Hypothalamus (tissue), 51 donors: Measurements from ENCODE around the gene FOXG1.

ENCODE experiments used
- DNase-seq, 51 donors: peaks; one replicate each; lab custom pipeline; 2025; lab: John Stamatoyannopoulos, UW

The FOXG1 gene

GRCh38 chr14:28761438-28762291 lies 4.9 kb upstream of the FOXG1 start:
- peak in 4 of 51 donors; percentile 30 to 85 (median 48) for DNase-seq

- peak in 1 of 51 donors; percentile 78 for DNase-seq
Measured at GRCh38 chr14:28762303-28762954, 4.2 kb upstream of the FOXG1 start.

GRCh38 chr14:28762955-28763326 lies 3.6 kb upstream of the FOXG1 start:
- DNase-seq, result no peak

- peak in 1 of 51 donors; percentile 29 for DNase-seq
Measured at GRCh38 chr14:28763751-28764256, 2.8 kb upstream of the FOXG1 start.

- peak in 1 of 51 donors; percentile 78 for DNase-seq
Measured at GRCh38 chr14:28764257-28765160, 2.1 kb upstream of the FOXG1 start.

GRCh38 chr14:28765169-28765830 lies 1.3 kb upstream of the FOXG1 start:
- DNase-seq, result peak in 1 of 51 donors; percentile 59

GRCh38 chr14:28765831-28766468 lies 637 bp upstream of the FOXG1 start:
- peak in 2 of 51 donors; percentile 40 to 85 for DNase-seq

GRCh38 chr14:28767030-28767852 lies 654 bp downstream of the FOXG1 start:
- DNase-seq, result no peak

GRCh38 chr14:28767853-28768741 lies 1.5 kb downstream of the FOXG1 start:
- DNase-seq, result peak in 2 of 51 donors; percentile 45 to 55

GRCh38 chr14:28769276-28769880 lies 2.8 kb downstream of the FOXG1 start:
- no peak for DNase-seq

- no peak for DNase-seq
Measured at GRCh38 chr14:28770061-28770460, 3.5 kb downstream of the FOXG1 start.

- DNase-seq, result no peak
Measured at GRCh38 chr14:28770630-28771029, 4.0 kb downstream of the FOXG1 start.

- DNase-seq, result no peak
Measured at GRCh38 chr14:28771168-28771567, 4.6 kb downstream of the FOXG1 start.

GRCh38 chr14:28772613-28773012 lies 6.0 kb downstream of the FOXG1 start:
- peak in 2 of 51 donors; percentile 37 to 54 for DNase-seq

GRCh38 chr14:28773176-28773575 lies 6.6 kb downstream of the FOXG1 start:
- DNase-seq, result peak in 1 of 51 donors; percentile 57

- DNase-seq, result peak in 9 of 51 donors; percentile 11 to 83 (median 69)
Measured at GRCh38 chr14:28773861-28774691, 7.5 kb downstream of the FOXG1 start.
